Measurements from ENCODE around the gene GRIA1. TPM values are rescaled to one million over a fixed set of nuclear protein-coding genes. Genes with fewer than 3 reads are reported as not detected.

The GRIA1 gene
- total RNA-seq, 1 experiment from 2014 or later: not detected

- no peak overlapping the region for H3K27ac ChIP-seq
- H3K4me1 ChIP-seq (replicated peaks): peaks cover 12% of the 10 kb centered on the region
- H3K27me3 ChIP-seq (replicated peaks): no peaks in the 10 kb centered on the region
- DNase-seq (ENCODE audit: low read depth in 1 of 2, low spot score in 2 of 2): no peak
- no peak overlapping the region for H3K4me3 ChIP-seq
- H3K36me3 ChIP-seq: no peaks in the 10 kb centered on the region
- no peaks in the 10 kb centered on the region for H3K9me3 ChIP-seq (replicated peaks)
These were observed 183.9 kb downstream of the GRIA1 start for GRCh38 chr5:153674356-153674755.

DNA sequence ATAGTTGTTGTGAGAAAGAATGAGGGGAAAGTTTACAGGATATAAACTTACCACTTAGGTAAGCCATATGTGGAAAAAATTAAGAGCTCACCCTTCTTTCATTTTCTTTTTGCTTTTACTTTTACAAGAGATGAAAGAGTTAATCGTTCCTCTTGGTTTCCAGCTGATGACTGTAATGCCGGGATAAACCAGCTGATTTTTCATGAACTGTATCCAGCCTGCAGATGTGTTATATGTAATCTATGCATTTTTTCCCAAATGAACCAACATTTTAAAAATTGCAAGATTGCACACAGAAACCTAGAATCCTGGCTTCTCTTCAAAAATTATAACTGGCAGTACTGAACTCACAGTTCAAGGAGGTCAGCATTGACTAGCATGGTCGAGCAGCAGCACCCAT, 185.9 kb downstream of the GRIA1 start:
- H3K27ac ChIP-seq: no peak overlapping the region
- no peak for DNase-seq (ENCODE audit: low read depth in 1 of 2, low spot score in 2 of 2)
- no peaks in the 10 kb centered on the region for H3K27me3 ChIP-seq (replicated peaks)
- no peak overlapping the region for H3K4me3 ChIP-seq
- H3K9me3 ChIP-seq (replicated peaks): no peaks in the 10 kb centered on the region
- peaks cover 12% of the 10 kb centered on the region for H3K4me1 ChIP-seq (replicated peaks)
- no peaks in the 10 kb centered on the region for H3K36me3 ChIP-seq

DNA sequence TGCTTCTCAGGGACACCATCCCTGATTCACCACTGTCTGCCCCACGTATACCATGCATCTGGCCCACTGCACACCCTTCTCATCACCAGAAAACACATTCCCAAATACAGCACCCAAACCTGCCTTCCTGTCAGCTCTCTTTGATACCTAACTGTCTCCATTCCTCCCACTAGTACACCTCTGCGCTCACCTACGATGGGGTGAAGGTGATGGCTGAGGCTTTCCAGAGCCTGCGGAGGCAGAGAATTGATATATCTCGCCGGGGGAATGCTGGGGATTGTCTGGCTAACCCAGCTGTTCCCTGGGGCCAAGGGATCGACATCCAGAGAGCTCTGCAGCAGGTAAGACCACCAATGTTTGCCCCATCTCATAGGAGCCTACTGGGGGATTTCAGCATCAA, 186.4 kb downstream of the GRIA1 start:
- H3K27me3 ChIP-seq (replicated peaks): no peaks in the 10 kb centered on the region
- no peaks in the 10 kb centered on the region for H3K36me3 ChIP-seq
- no peak overlapping the region for H3K4me3 ChIP-seq
- no peak for DNase-seq (ENCODE audit: low read depth in 1 of 2, low spot score in 2 of 2)
- H3K27ac ChIP-seq: no peak overlapping the region
- peaks cover 10% of the 10 kb centered on the region for H3K4me1 ChIP-seq (replicated peaks)
- H3K9me3 ChIP-seq (replicated peaks): no peaks in the 10 kb centered on the region

DNA sequence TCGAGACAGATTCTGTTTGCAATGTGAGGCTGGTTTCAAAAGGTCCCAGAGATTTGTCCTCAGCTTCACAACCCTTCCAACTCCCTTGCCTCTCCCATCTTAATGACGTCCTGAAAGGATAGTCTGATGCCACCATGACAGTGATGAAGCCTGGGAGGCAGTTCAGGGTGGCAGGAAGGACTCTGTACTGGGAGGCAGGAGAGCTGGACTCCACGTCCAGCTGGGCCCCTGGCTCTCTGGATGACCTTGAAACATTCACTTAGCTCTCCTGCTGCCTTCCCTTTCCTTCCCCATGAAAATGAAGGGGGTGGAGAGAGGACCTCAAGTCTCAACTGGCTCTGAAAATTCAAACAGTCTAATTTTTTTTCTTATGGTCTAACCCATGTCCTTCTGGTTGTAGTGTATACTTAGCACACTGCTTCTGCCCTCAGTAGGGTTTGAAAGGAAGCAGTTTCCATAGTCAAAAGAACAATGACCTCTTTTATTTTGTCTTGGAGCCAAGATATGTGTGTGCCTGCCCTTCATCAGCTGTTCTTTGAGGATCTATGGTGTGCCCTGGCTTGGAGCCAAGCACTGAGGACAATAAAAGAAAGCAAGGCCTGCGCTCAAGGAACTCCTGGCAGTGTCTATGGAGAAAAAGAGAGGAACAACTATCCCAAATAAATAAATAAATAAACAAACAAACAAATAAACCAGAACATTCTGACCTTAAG, 188.3 kb downstream of the GRIA1 start:
- no peak overlapping the region for H3K4me3 ChIP-seq
- H3K4me1 ChIP-seq (replicated peaks): no peaks in the 10 kb centered on the region
- DNase-seq (ENCODE audit: low read depth in 1 of 2, low spot score in 2 of 2): no peak
- H3K27ac ChIP-seq: no peak overlapping the region
- no peaks in the 10 kb centered on the region for H3K36me3 ChIP-seq
- no peaks in the 10 kb centered on the region for H3K9me3 ChIP-seq (replicated peaks)
- no peaks in the 10 kb centered on the region for H3K27me3 ChIP-seq (replicated peaks)

DNA sequence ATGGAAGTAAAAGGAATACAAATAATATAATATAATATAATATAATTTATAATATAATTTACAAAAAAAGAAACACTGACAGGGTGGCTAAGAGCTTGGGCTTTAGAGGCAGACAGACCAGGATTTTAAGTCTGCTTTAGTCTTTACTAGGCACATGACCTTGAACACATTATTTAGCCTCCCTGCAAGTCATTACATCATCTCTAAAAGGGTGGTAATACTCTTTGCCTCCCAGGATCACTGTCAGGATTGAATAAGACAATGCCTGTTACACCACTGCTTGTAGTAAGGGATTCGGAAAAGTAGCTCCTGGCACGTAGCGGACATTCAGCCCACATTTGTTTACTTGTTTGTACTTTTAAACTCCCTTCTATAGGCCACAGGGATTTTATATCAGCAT, 199.8 kb downstream of the GRIA1 start:
- DNase-seq (ENCODE audit: low read depth in 1 of 2, low spot score in 2 of 2): no peak
- Histone ChIP-seq H3K27ac (no peak overlapping the region), H3K9me3 (replicated peaks) (no peaks in the 10 kb centered on the region), H3K4me3 (no peak overlapping the region), H3K27me3 (replicated peaks) (no peaks in the 10 kb centered on the region; the same call in 1 of the 2 replicates), H3K36me3 (no peaks in the 10 kb centered on the region), H3K4me1 (replicated peaks) (no peaks in the 10 kb centered on the region)

- no peak for DNase-seq (ENCODE audit: low read depth in 1 of 2, low spot score in 2 of 2)
- Histone ChIP-seq H3K4me1 (replicated peaks) (no peaks in the 10 kb centered on the region), H3K9me3 (replicated peaks) (no peaks in the 10 kb centered on the region), H3K27me3 (replicated peaks) (no peaks in the 10 kb centered on the region), H3K36me3 (no peaks in the 10 kb centered on the region), H3K27ac (no peak overlapping the region), H3K4me3 (no peak overlapping the region)
These were observed 205.8 kb downstream of the GRIA1 start for GRCh38 chr5:153696256-153696655.

- H3K4me3 ChIP-seq: no peak overlapping the region
- H3K4me1 ChIP-seq (replicated peaks): no peaks in the 10 kb centered on the region
- H3K9me3 ChIP-seq (replicated peaks): no peaks in the 10 kb centered on the region
- no peaks in the 10 kb centered on the region for H3K36me3 ChIP-seq
- no peak overlapping the region for H3K27ac ChIP-seq
- DNase-seq (ENCODE audit: low read depth in 1 of 2, low spot score in 2 of 2): no peak
- no peaks in the 10 kb centered on the region for H3K27me3 ChIP-seq (replicated peaks)
These were observed 208.6 kb downstream of the GRIA1 start for GRCh38 chr5:153699035-153699434.

DNA sequence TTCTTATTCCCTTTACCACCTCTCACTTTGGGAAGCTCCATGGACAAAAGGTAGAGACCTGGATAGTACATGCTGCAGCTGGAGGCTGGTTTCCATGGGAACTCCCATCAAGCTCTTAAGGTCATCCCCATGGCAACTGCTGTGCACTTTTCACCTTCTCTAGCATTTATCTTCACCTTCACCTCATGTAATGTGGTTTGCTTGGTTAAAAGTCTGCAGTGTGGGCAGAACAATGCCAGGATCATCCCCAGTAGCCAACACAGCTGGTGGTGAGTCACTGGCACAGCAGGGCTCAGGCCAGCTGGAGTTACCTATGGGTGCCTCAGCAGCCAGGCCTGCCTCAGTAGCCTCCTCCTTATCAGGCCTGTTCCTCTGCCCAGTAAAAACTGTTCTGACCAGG, 210.5 kb downstream of the GRIA1 start:
- Histone ChIP-seq H3K9me3 (replicated peaks) (no peaks in the 10 kb centered on the region), H3K27me3 (replicated peaks) (no peaks in the 10 kb centered on the region), H3K4me3 (no peak overlapping the region), H3K4me1 (replicated peaks) (no peaks in the 10 kb centered on the region), H3K27ac (no peak overlapping the region), H3K36me3 (no peaks in the 10 kb centered on the region)
- no peak for DNase-seq (ENCODE audit: low read depth in 1 of 2, low spot score in 2 of 2)

GRCh38 chr5:153702265-153702664, 211.8 kb downstream of the GRIA1 start:
- Histone ChIP-seq H3K36me3 (no peaks in the 10 kb centered on the region), H3K27ac (no peak overlapping the region), H3K9me3 (replicated peaks) (no peaks in the 10 kb centered on the region), H3K4me1 (replicated peaks) (no peaks in the 10 kb centered on the region), H3K27me3 (replicated peaks) (no peaks in the 10 kb centered on the region), H3K4me3 (no peak overlapping the region)
- DNase-seq (ENCODE audit: low read depth in 1 of 2, low spot score in 2 of 2): no peak

- H3K36me3 ChIP-seq: no peaks in the 10 kb centered on the region
- no peak overlapping the region for H3K27ac ChIP-seq
- no peaks in the 10 kb centered on the region for H3K4me1 ChIP-seq (replicated peaks)
- DNase-seq (ENCODE audit: low read depth in 1 of 2, low spot score in 2 of 2): no peak
- H3K27me3 ChIP-seq (replicated peaks): no peaks in the 10 kb centered on the region
- H3K4me3 ChIP-seq: no peak overlapping the region
- H3K9me3 ChIP-seq (replicated peaks): no peaks in the 10 kb centered on the region
These were observed 213.6 kb downstream of the GRIA1 start for GRCh38 chr5:153704110-153704509.

GRCh38 chr5:153707626-153708025, 217.2 kb downstream of the GRIA1 start:
- Histone ChIP-seq H3K4me1 (replicated peaks) (no peaks in the 10 kb centered on the region), H3K27me3 (replicated peaks) (no peaks in the 10 kb centered on the region), H3K36me3 (no peaks in the 10 kb centered on the region), H3K4me3 (no peak overlapping the region), H3K27ac (no peak overlapping the region), H3K9me3 (replicated peaks) (no peaks in the 10 kb centered on the region)
- DNase-seq (ENCODE audit: low read depth in 1 of 2, low spot score in 2 of 2): no peak

DNA sequence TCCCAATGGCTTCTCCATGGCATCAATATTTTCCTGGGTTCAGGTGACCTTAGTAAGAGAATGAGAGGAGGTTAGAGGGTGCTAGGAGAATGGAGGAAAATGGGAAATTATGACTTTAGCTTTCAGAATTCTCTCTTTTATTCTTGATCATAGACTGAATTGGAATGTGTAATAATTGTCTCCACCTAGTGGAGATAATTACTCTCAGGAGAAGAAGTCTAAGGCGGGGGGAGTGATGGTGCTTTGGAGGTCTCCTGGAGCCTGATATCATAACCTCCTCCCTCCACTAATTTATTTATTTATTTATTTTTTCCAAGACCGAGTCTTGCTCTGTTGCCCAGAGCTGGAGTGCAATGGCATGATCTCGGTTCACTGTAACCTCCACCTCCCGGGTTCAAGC, 221.3 kb downstream of the GRIA1 start:
- Histone ChIP-seq H3K27ac (no peak overlapping the region), H3K4me3 (no peak overlapping the region), H3K36me3 (no peaks in the 10 kb centered on the region), H3K27me3 (replicated peaks) (0 out of 2 replicates have a peak, but pooled peaks cover 3% of the 10 kb centered on the region), H3K9me3 (replicated peaks) (no peaks in the 10 kb centered on the region), H3K4me1 (replicated peaks) (no peaks in the 10 kb centered on the region)
- DNase-seq (ENCODE audit: low read depth in 1 of 2, low spot score in 2 of 2): no peak

DNA sequence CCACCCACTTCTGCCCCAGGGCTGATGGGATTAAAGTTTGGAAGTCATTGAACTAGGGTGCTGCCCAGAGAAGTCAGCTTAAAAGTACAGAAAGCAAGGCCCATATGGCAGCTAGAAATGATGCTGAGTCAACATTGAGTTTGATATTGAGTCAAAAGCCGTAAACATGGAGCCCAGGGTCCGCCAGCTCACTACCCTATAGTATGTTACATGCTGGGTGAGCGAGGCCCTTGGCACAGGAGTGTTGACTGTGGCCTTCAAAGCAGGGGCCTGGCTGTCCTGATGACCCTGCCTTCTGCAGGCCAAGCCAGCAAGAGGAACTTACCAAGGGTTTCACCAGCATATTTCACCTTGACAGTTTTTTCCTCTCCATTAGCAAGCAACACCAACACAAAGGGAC, 222.5 kb downstream of the GRIA1 start:
- Histone ChIP-seq H3K9me3 (replicated peaks) (no peaks in the 10 kb centered on the region), H3K4me3 (no peak overlapping the region), H3K36me3 (no peaks in the 10 kb centered on the region), H3K4me1 (replicated peaks) (no peaks in the 10 kb centered on the region), H3K27me3 (replicated peaks) (0 out of 2 replicates have a peak, but pooled peaks cover 3% of the 10 kb centered on the region), H3K27ac (no peak overlapping the region)
- DNase-seq (ENCODE audit: low read depth in 1 of 2, low spot score in 2 of 2): no peak

DNA sequence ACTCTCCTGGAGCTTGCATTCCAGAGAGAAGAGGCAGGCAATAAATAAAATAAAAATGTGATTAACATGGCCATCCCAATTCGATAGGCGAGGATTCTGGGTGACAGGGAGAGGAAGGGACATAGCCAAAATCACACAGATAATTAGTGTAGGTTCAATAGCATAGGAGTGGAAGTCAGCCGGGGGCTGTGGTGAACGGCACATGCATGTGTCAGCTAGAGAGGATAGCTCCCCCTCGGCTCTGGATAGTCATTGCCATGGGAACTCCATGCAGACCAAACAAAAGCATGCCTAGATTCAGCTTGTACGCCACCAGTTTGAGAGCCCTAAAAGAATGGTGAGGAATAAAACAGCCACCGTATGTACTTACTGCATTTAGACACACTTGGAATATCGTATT, 223.5 kb downstream of the GRIA1 start:
- Histone ChIP-seq H3K27me3 (replicated peaks) (0 out of 2 replicates have a peak, but pooled peaks cover 3% of the 10 kb centered on the region), H3K9me3 (replicated peaks) (no peaks in the 10 kb centered on the region), H3K36me3 (no peaks in the 10 kb centered on the region), H3K27ac (no peak overlapping the region), H3K4me1 (replicated peaks) (no peaks in the 10 kb centered on the region), H3K4me3 (no peak overlapping the region)
- no peak for DNase-seq (ENCODE audit: low read depth in 1 of 2, low spot score in 2 of 2)

DNA sequence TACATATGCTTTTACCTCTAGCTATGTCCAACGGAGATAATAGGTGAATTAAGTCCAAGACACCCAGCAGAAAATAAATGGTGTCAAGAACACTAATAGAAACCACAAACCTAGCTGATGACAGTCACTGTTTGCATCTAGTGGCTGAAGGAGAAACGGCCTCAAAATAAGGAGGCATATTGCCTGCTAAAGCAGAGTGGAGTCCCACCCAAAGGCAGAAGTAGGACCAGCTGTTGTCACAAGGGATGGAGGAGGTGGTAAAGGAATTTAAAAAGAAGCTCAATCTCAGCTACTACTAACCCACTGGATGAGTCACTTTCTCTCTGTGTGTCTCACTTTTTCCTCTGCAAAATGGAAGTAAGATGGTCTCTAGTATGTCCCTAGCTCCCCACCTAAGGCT, 224.3 kb downstream of the GRIA1 start:
- no peak for DNase-seq (ENCODE audit: low read depth in 1 of 2, low spot score in 2 of 2)
- Histone ChIP-seq H3K27ac (no peak overlapping the region), H3K4me3 (no peak overlapping the region), H3K4me1 (replicated peaks) (no peaks in the 10 kb centered on the region), H3K36me3 (no peaks in the 10 kb centered on the region), H3K27me3 (replicated peaks) (0 out of 2 replicates have a peak, but pooled peaks cover 3% of the 10 kb centered on the region), H3K9me3 (replicated peaks) (no peaks in the 10 kb centered on the region)

All from SJSA1 (cell line).